Pons (tissue), 1 donor: Measurements from ENCODE around the gene PHOX2B.
"Not testable (repeated sequence)": the region's sequence is repeated elsewhere in the genome, so short reads cannot be mapped to it uniquely, and the experiment has no call there.

Experiments used
- DNase-seq: peaks from one replicate; pipeline ENCODE4 v3.0.0-alpha.2; 2016; ENCODE audit warnings: low spot score

PHOX2B gene

GRCh38 chr4:41748074-41748570, 403 bp downstream of the PHOX2B start:
- DNase-seq, result no peak

- DNase-seq, result no peak
These were observed 1.1 kb downstream of the PHOX2B start for GRCh38 chr4:41747230-41748055.

- DNase-seq, result no peak
These were observed 1.9 kb downstream of the PHOX2B start for GRCh38 chr4:41746440-41747229.

DNA sequence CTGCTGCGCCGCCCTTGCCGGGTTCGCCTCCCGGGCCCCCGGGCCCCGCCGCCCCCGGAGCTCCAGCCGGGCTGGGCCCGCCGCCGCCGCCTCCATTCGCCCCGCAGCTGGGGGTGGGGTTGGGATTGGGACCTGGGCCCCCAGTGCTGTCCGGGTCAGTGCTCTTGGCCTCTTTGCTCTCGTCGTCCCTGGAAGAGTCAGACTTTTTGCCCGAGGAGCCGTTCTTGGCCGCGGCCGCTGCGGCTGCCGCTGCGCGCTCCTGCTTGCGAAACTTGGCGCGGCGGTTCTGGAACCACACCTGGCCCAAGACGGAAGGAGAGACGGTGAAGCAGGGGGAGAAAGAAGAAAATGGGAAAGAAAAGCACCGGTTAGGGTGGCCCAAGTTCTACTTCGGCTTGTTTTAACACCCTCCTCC, 2.5 kb downstream of the PHOX2B start:
- DNase-seq, result no peak

- DNase-seq, result no peak
These were observed 3.1 kb downstream of the PHOX2B start for GRCh38 chr4:41745292-41746024.

- no peak for DNase-seq
These were observed 3.8 kb downstream of the PHOX2B start for GRCh38 chr4:41744572-41745291.

- no peak for DNase-seq
These were observed 7.2 kb downstream of the PHOX2B start for GRCh38 chr4:41741354-41741753.

GRCh38 chr4:41737491-41737890, 11.0 kb downstream of the PHOX2B start:
- not testable (repeated sequence) for DNase-seq

GRCh38 chr4:41734371-41734770, 14.2 kb downstream of the PHOX2B start:
- DNase-seq, result no peak

DNA sequence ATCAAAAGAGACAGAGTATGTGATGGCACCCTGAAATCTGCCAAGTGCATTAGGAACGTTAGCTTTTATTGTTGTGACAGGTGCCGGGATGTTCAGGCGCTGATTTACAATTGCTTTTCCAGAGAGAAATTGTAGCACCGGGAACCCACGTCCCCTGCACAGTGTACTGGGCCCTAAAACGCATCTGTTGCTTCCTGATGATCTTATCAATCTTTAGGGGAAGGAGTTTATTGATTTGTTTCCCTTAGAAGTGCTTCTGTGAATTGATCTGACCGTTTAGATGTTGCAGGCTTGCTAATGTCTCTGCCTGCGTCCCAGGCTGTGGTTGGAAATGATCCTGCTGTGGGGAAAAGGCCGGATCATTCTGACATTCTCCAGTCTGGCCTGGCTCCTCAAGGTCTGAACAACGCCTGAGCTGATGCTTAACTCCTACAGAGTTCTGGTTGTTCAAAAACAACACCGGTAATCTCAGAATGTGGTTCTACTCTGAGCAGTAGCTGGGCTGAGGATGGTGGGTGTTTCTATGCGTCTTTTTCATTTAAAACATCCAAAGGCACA, 16.9 kb downstream of the PHOX2B start:
- DNase-seq, result no peak

- no peak for DNase-seq
These were observed 20.0 kb downstream of the PHOX2B start for GRCh38 chr4:41728573-41728913.

DNA sequence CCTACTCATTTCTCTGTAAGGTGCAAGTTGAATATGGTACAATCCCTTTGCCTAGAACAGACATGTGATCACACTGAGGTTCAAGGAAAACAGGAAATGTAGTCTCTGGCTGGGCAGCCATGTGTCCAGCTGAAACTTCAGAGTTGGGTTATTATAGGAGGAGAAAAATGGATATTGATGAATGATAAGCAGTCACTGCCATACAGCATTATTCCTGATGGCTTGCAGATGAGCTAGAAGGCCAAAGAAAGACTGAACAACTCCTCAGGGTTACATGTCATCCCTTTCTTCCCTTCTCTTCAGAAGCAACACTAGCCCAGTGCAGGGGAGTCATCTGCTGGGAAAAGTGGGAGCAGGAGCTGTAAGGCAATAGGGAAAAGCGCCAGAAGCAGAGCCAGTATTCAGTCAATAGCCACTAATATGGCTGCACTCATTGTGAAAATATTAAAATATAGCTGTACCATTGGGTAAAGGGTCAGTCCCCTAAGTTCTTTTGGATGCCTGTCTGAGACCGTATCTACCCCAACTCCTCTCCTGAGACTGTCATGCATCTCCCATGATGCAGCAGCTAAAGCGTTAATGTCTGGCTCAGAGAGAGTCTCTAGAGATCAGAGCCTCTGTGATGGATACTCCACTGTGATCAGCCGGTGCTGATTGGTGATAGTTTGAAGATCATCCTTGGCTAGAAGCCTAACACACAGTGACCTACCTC, 20.5 kb downstream of the PHOX2B start:
- DNase-seq, result no peak

GRCh38 chr4:41725254-41725653, 23.3 kb downstream of the PHOX2B start:
- no peak for DNase-seq

DNA sequence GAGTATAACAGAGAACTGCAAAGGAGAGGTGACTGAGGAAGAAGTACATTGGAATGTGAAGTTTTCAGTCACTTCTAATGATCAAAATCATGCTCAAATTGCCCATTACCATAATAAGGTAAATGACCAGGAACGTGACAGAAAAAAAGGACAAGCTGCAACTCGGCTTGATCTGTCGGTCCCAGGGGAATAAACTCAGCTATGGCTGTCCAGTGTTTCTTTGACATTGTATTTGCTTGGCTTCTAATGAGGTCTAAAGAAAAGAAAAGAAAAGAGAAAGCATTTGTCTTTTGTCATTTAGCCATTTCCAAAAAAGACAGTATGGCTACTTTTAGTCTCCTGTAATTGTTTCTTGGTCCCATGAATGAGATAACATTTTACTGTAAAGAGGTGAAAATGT, 25.2 kb downstream of the PHOX2B start:
- DNase-seq, result no peak

DNA sequence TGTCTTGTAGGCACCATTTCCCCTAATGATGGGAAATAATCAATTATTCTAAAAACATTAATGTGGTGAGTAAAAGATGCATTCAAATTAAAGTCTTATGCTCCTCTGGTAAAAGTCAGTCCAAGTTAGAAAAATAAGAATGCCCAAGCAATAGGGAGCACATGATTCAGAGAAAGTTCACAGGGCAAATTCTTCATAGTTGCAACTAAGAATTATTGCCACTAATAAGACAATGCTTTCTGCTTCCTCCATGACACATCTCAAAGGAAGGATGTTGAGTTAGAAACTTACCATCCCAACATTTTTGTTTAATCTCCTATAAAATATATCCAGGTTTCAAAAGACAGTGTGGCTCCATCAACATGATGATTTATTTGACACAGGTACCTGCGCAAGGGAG, 26.3 kb downstream of the PHOX2B start:
- DNase-seq, result no peak

- no peak for DNase-seq
These were observed 29.1 kb downstream of the PHOX2B start for GRCh38 chr4:41719417-41719816.

DNA sequence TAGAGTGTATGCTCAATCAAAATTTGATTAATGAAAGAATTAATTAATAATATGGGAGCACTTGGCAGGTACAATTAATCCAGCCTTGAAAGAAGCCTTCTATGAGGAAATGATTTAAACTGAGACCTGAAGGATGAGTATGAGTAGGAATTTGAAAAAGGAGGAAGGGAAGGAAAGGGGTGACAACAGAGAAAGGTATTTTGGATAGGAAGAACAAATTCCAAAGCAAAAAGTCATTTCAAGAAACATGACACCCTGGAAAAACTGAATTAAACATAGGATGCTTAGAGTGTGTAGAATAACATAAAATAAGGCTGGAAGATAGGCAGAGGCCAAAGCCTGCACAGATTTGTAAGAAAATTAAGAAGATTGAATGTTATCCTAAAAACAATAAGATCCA, 29.6 kb downstream of the PHOX2B start:
- DNase-seq, result no peak

DNA sequence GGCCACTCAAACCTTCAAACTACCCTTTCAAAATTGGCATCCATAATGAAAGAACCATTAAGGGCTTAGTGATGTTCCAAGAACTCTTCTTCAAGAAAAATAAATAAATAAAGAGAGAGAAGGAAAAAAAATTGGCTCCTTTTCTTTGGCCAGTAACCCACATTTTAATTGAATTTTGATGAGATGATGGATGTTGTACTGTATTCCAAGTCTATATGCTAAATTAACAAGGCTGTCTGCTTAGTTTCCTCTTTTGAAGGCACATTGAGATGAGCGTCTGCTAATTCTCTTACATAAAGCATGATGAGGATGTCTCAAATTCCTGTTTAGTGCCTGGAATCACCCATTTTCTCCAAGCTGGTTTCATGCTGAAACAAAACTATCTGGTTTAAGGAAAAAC, 33.4 kb downstream of the PHOX2B start:
- DNase-seq, result no peak

- DNase-seq, result no peak
These were observed 34.0 kb downstream of the PHOX2B start for GRCh38 chr4:41714364-41715000.

DNA sequence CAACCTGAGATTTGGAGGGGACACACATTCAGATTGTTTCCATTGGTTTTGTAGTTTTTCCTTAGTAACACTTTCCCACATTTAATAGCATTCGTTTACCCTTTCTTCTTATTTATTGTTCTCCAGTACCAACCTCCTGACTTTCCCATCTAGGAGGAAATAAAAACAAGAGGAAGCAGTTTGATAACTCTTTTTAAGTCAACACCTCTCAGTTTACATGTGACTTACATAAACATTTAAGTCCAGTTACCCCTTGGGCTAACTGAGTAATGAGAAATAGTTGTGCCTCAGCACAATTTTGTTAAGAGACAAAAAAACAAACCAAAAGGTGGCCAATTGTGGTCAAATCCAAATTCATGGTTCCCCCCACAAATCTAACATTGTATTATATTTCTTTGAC, 34.8 kb downstream of the PHOX2B start:
- DNase-seq, result no peak
